Breast epithelium (tissue), 3 donors: ENCODE data around the gene REX1BD.

ENCODE experiments used
- CTCF ChIP-seq, 3 donors: fragments of 450-650 bp; IDR thresholded peaks; one replicate each; pipeline ENCODE4 v1.5.1; 2016 to 2017; ENCODE audit warnings: antibody characterized with exemption in 3 of 3, mild to moderate bottlenecking in 3 of 3, moderate library complexity in 3 of 3
- POLR2A ChIP-seq: fragments of 450-650 bp; IDR thresholded peaks from one replicate; pipeline ENCODE4 v1.6.1; 2016; ENCODE audit warnings: antibody characterized with exemption, mild to moderate bottlenecking, moderate library complexity

DNA sequence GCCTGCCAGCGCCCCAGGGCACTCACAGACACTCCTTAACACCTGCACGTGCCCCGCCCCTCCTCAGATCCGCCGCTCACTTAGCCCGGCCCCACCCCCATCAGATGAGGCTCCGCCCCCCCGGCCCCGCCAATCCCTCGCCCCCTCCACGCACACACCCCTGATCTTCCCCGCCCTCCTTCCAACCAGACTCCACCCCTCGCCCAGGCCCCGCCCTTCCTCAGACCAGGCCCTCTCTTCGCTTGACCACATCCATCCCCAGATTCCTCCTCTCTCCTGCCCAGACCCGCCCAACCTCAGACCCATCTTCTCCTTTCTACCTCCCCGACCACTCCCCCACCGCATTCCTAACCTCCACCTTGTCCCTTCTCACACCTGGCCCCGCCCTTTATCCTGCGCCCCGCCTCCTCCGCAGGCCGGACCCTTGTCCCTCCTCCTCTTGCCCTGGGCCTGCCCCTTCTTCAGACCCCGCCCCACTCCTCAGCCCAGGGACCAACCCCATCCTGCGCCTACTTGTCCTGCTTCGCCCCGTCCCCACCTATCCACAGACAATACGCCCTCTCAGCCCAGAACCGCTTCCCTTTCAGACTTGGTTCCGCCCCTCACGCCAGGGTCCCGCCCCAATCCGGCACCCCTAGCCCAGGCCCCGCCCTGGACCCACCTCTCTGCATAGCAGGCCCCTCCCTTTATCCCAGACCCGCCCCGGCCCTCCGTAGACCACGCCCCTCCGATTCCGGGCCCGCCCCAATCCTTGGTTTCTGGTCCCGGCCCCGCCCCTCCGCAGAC lies 47.8 kb downstream of the REX1BD start:
- TF ChIP-seq CTCF (IDR thresholded peaks at IDR 0.05): no peak
- no peak for TF ChIP-seq POLR2A
